HepG2 (cell line): ENCODE data around the gene MREG. TPM values are rescaled to one million over a fixed set of nuclear protein-coding genes. Genes with fewer than 3 reads are reported as not detected.
"Not testable (repeated sequence)": the region's sequence is repeated elsewhere in the genome, so short reads cannot be mapped to it uniquely, and the experiment has no call there.

ENCODE experiments used
- ATAC-seq: fragments of 200-7000 bp; cut with Tn5 transposase; 3 replicates; pipeline ENCODE4 v1.9.1; 2020; ENCODE audit warnings: mild to moderate bottlenecking, moderate library complexity
- BruUV-seq: library from RNA; stranded (reverse); fragments of 400-500 nt; replicated peaks from 2 replicates; lab custom pipeline; 2021; lab: Mats Ljungman, UMichigan
- CTCF ChIA-PET: fragments of 300-600 bp; formaldehyde crosslinking; extraction: SDS; loops from one replicate; lab custom pipeline; 2021; ENCODE audit warnings: low total read pairs, inconsistent platforms, low intra/inter-chr PET ratio; lab: Yijun Ruan, JAX
- POLR2A ChIA-PET: fragments of 350-600 bp; sonication (Branson Sonifier 250); formaldehyde crosslinking; loops from one replicate; lab custom pipeline; 2020; ENCODE audit warnings: antibody characterized with exemption, inconsistent platforms; lab: Yijun Ruan, JAX
- DNase-seq: peaks from one replicate; pipeline ENCODE4 v3.0.0-alpha.2; 2015; ENCODE audit warnings: low spot score
- FAIRE-seq: peaks from 3 replicates; lab custom pipeline; 2011; peaks lifted over from hg19 to GRCh38; lab: Jason Lieb, UNC
- H2AFZ ChIP-seq: one replicate; pipeline ENCODE4 v1.6.1; 2011; ENCODE audit warnings: low read length, inconsistent platforms
- H3K27ac ChIP-seq: fragments of 300-600 bp; 3 replicates; pipeline ENCODE4 v1.8.0; 2011; ENCODE audit warnings: mixed run types, mild to moderate bottlenecking, mixed read lengths, low read length, inconsistent platforms; ENCODE audit not compliant: insufficient read depth; ENCODE audit errors: extremely low read length
- H3K27me3 ChIP-seq, 2 experiments: fragments of 200-600 bp in 1 of 2; 2 replicates in 1 of 2; 3 replicates in 1 of 2; pipeline versions ENCODE4 v1.6.0 to v1.8.0; 2011; ENCODE audit warnings: low read length in 2 of 2, mild to moderate bottlenecking in 2 of 2, moderate library complexity in 2 of 2, inconsistent platforms in 1 of 2; ENCODE audit not compliant: insufficient read depth in 2 of 2, control insufficient read depth in 1 of 2
- H3K36me3 ChIP-seq, 2 experiments: fragments of 200-600 bp in 1 of 2; replicated peaks in 1 of 2; 2 replicates in 1 of 2; 3 replicates in 1 of 2; pipeline versions ENCODE4 v1.5.1 to v1.8.0; 2011; ENCODE audit warnings: low read length in 2 of 2, inconsistent platforms in 1 of 2; ENCODE audit not compliant: insufficient read depth in 2 of 2, control insufficient read depth in 1 of 2
- H3K4me1 ChIP-seq: 2 replicates; pipeline ENCODE4 v1.5.1; 2012; ENCODE audit warnings: low read length, inconsistent platforms; ENCODE audit not compliant: insufficient read depth
- H3K4me2 ChIP-seq: 2 replicates; pipeline ENCODE4 v1.6.0; 2011; ENCODE audit warnings: low read depth, low read length, inconsistent platforms
- H3K4me3 ChIP-seq, 3 experiments: fragments of 200-600 bp in 1 of 3; sonication (generic), shearing (Covaris generic) in 1 of 3; replicated peaks in 1 of 3; 2 replicates each; pipeline ENCODE4 v1.5.1; 2011 to 2016; ENCODE audit warnings: low read length in 3 of 3, inconsistent platforms in 2 of 3, low read depth in 2 of 3, mild to moderate bottlenecking in 2 of 3, control low read depth in 1 of 3, mixed read lengths in 1 of 3; ENCODE audit not compliant: insufficient read depth in 1 of 3
- H3K79me2 ChIP-seq: one replicate; pipeline ENCODE4 v1.6.1; 2011; ENCODE audit warnings: low read length, inconsistent platforms; ENCODE audit not compliant: insufficient read depth
- H3K9ac ChIP-seq: 2 replicates; pipeline ENCODE4 v1.6.0; 2011; ENCODE audit warnings: mild to moderate bottlenecking, low read depth, low read length, inconsistent platforms; ENCODE audit not compliant: insufficient read depth
- H3K9me3 ChIP-seq: 2 replicates; pipeline ENCODE4 v1.5.1; 2012; ENCODE audit warnings: mild to moderate bottlenecking, low read length
- H4K20me1 ChIP-seq: 2 replicates; pipeline ENCODE4 v1.6.0; 2011; ENCODE audit warnings: inconsistent platforms, mild to moderate bottlenecking, low read length, moderate library complexity; ENCODE audit not compliant: insufficient read depth
- AKAP8 ChIP-seq: sonication (generic); formaldehyde crosslinking; IDR thresholded peaks from 2 replicates; pipeline ENCODE4 v1.5.1; 2020; ENCODE audit warnings: mild to moderate bottlenecking, missing genetic modification reagents
- CBX1 ChIP-seq: IDR thresholded peaks from one replicate; pipeline ENCODE4 v1.6.1; 2016; ENCODE audit warnings: antibody characterized with exemption, low read depth
- CEBPB ChIP-seq: IDR thresholded peaks from 2 replicates; pipeline ENCODE4 v1.6.1; 2011; ENCODE audit warnings: low read depth, low read length, improper control_type of control experiment, borderline replicate concordance
- DNMT3B ChIP-seq: conservative IDR thresholded peaks from 2 replicates; pipeline ENCODE4 v1.6.1; 2016; ENCODE audit warnings: missing biosample characterization, control low read depth
- FIP1L1 ChIP-seq: fragments of 200-400 bp; formaldehyde crosslinking; IDR thresholded peaks from 2 replicates; pipeline ENCODE4 v1.6.1; 2018; ENCODE audit warnings: low read depth, mild to moderate bottlenecking, low read length, moderate library complexity, borderline replicate concordance; ENCODE audit not compliant: insufficient read depth
- MIER3 ChIP-seq: IDR thresholded peaks from 2 replicates; pipeline ENCODE4 v1.6.1; 2016; ENCODE audit warnings: missing compliant biosample characterization, borderline replicate concordance
- POLR2G ChIP-seq: fragments of 200-400 bp; formaldehyde crosslinking; IDR thresholded peaks from 2 replicates; pipeline ENCODE4 v1.6.1; 2018; ENCODE audit warnings: mild to moderate bottlenecking, low read depth, low read length, moderate library complexity
- RARA ChIP-seq: IDR thresholded peaks from 2 replicates; pipeline ENCODE4 v1.6.1; 2016; ENCODE audit warnings: missing genetic modification reagents, missing compliant biosample characterization
- RCOR2 ChIP-seq: IDR thresholded peaks from 2 replicates; pipeline ENCODE4 v1.6.1; 2016; ENCODE audit warnings: missing biosample characterization, missing genetic modification reagents
- SOX5 ChIP-seq: IDR thresholded peaks from 2 replicates; pipeline ENCODE4 v1.6.1; 2016; ENCODE audit warnings: borderline replicate concordance
- TCF7 ChIP-seq: sonication (generic); IDR thresholded peaks from 2 replicates; pipeline ENCODE4 v1.6.1; 2016; ENCODE audit warnings: antibody characterized with exemption, low read depth
- ZNF335 ChIP-seq: sonication (generic); formaldehyde crosslinking; IDR thresholded peaks from 2 replicates; pipeline ENCODE4 v1.4.0; 2020; ENCODE audit warnings: missing genetic modification reagents
- ZNF431 ChIP-seq: sonication (generic); formaldehyde crosslinking; IDR thresholded peaks from 2 replicates; pipeline ENCODE4 v1.9.0; 2022; ENCODE audit warnings: missing genetic modification reagents, low read depth, mild to moderate bottlenecking, borderline replicate concordance
- WGBS: methylation state at CpG from one replicate; pipeline ENCODE4 v1.1.6; 2017; ENCODE audit warnings: low lambda C conversion rate; 5-methylcytosine and 5-hydroxymethylcytosine counted together
- in situ Hi-C: cut with HindIII; loops from 2 replicates; pipeline ENCODE4 v1.10.0; 2017; ENCODE audit warnings: low pct_unique_long_range_greater_than_20kb; ENCODE audit not compliant: extremely low pct_ligation_motif_present
- intact Hi-C: fragments of 100-400 bp; cut with micrococcal nuclease; formaldehyde crosslinking; loops from one replicate; pipeline ENCODE4 v1.10.0; 2022; ENCODE audit not compliant: unreplicated experiment
- polyA plus RNA-seq, 8 experiments: library from polyadenylated mRNA; depleted of rRNA in 3 of 8; stranded (reverse) in 7 of 8; unstranded in 1 of 8; fragments of >200 nt; fragmentation: Illumina TruSeq in 4 of 8; extraction: Trizol in 4 of 8; gene quantifications; 2 replicates each; pipeline versions ENCODE4 v1.2.1 to v1.2.3, GENCODE V29; 2011 to 2016; ENCODE audit warnings: low read depth in 4 of 8, missing spikeins in 1 of 8, mixed read lengths in 1 of 8; ENCODE audit not compliant: insufficient read depth in 1 of 8
- total RNA-seq, 5 experiments: library from RNA; depleted of rRNA; stranded (reverse); fragments of >200 nt; fragmentation: Illumina TruSeq; extraction: Trizol; gene quantifications; 2 replicates each; pipeline ENCODE4 v1.2.3, GENCODE V29; 2016; ENCODE audit warnings: low read depth in 1 of 5
- TF ChIP-seq, protein P1 (sequence below): sonication (generic); formaldehyde crosslinking; IDR thresholded peaks from 2 replicates; pipeline ENCODE4 v1.8.1; 2022; ENCODE audit warnings: low read depth, mild to moderate bottlenecking, missing genetic modification reagents

Gene MREG
- total and polyA plus RNA-seq, 2 of the 13 experiments (the other 11 are each of a cell fraction or from before 2014, with no cell fraction given), result 7.5 to 23.3 TPM

GRCh38 chr2:216012133-216012829, 1.1 kb downstream of the MREG start (continued):
- TF ChIP-seq, protein P1, sequence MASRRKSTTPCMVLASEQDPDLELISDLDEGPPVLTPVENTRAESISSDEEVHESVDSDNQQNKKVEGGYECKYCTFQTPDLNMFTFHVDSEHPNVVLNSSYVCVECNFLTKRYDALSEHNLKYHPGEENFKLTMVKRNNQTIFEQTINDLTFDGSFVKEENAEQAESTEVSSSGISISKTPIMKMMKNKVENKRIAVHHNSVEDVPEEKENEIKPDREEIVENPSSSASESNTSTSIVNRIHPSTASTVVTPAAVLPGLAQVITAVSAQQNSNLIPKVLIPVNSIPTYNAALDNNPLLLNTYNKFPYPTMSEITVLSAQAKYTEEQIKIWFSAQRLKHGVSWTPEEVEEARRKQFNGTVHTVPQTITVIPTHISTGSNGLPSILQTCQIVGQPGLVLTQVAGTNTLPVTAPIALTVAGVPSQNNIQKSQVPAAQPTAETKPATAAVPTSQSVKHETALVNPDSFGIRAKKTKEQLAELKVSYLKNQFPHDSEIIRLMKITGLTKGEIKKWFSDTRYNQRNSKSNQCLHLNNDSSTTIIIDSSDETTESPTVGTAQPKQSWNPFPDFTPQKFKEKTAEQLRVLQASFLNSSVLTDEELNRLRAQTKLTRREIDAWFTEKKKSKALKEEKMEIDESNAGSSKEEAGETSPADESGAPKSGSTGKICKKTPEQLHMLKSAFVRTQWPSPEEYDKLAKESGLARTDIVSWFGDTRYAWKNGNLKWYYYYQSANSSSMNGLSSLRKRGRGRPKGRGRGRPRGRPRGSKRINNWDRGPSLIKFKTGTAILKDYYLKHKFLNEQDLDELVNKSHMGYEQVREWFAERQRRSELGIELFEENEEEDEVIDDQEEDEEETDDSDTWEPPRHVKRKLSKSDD, result peak; percentile 51; the same call in 1 of the 2 replicates
- TF ChIP-seq POLR2G (no peak), CEBPB (peak; percentile 86), ZNF431 (CRISPR knock-in tag) (no peak), RARA (CRISPR knock-in tag) (peak; percentile 59), CBX1 (no peak), ZNF335 (CRISPR knock-in tag) (peak; percentile 67; the same call in 1 of the 2 replicates), SOX5 (CRISPR knock-in tag) (peak; percentile 39), MIER3 (no peak; the same call in 1 of the 2 replicates), DNMT3B (CRISPR knock-in tag) (0 out of 2 replicates have a peak, but pooled peaks have one; percentile 47), AKAP8 (CRISPR knock-in tag) (no peak), RCOR2 (CRISPR knock-in tag) (0 out of 2 replicates have a peak, but pooled peaks have one; percentile 44), TCF7 (peak; percentile 75), FIP1L1 (no peak)

GRCh38 chr2:216009215-216009614, 4.1 kb downstream of the MREG start:
- Histone ChIP-seq H3K4me1 (peaks cover 25% of the 10 kb centered on the region), H3K79me2 (peaks cover 49% of the 10 kb centered on the region)
- CTCF ChIA-PET, H3K4me3 ChIP-seq, H4K20me1 ChIP-seq, POLR2A ChIA-PET, in situ Hi-C loops, H3K4me2 ChIP-seq, H2AFZ ChIP-seq, intact Hi-C loops, ATAC-seq, H3K27ac ChIP-seq, H3K36me3 ChIP-seq, FAIRE-seq, H3K27me3 ChIP-seq, H3K9ac ChIP-seq, BruUV-seq, DNase-seq, H3K9me3 ChIP-seq: not testable (repeated sequence)
- WGBS, result 94% methylated on average over 2 of the region's 2 CpGs
